Type B pancreatic cell (in vitro differentiated cells): ENCODE results near the gene PNPLA4. TPM values are rescaled to one million over a fixed set of nuclear protein-coding genes. Genes with fewer than 3 reads are reported as not detected.

Experiments used
- DNase-seq: peaks from one replicate; pipeline ENCODE4 v3.0.0; 2021; ENCODE audit warnings: mixed read lengths; ENCODE audit not compliant: unreplicated experiment; ENCODE audit errors: extremely low spot score
- H3K27ac Mint-ChIP-seq: 2 replicates; pipeline ENCODE4 v1.8.0; 2021; ENCODE audit warnings: mild to moderate bottlenecking, mixed read lengths
- H3K27me3 Mint-ChIP-seq: 2 replicates; pipeline ENCODE4 v1.8.0; 2021; ENCODE audit warnings: mixed read lengths
- H3K36me3 Mint-ChIP-seq: 2 replicates; pipeline ENCODE4 v1.8.0; 2021; ENCODE audit warnings: mixed read lengths
- H3K4me1 Mint-ChIP-seq: one replicate; pipeline ENCODE4 v1.8.0; 2021; ENCODE audit warnings: mixed read lengths; ENCODE audit not compliant: unreplicated experiment
- H3K4me3 Mint-ChIP-seq: 2 replicates; pipeline ENCODE4 v1.8.0; 2021; ENCODE audit warnings: mild to moderate bottlenecking, mixed read lengths
- H3K9me3 Mint-ChIP-seq: 2 replicates; pipeline ENCODE4 v1.8.0; 2021; ENCODE audit warnings: mixed read lengths
- CTCF ChIP-seq: fragments of 200-600 bp; sonication (generic); conservative IDR thresholded peaks from 2 replicates; pipeline ENCODE4 v1.5.0; 2021; ENCODE audit warnings: antibody characterized with exemption, mild to moderate bottlenecking
- total RNA-seq: library from RNA; stranded (reverse); gene quantifications from 2 replicates; pipeline ENCODE4 v1.2.1, GENCODE V29; 2021; ENCODE audit warnings: low replicate concordance

The PNPLA4 gene
- total RNA-seq, 1 donor from 2014 or later, result 23.6 TPM

DNA sequence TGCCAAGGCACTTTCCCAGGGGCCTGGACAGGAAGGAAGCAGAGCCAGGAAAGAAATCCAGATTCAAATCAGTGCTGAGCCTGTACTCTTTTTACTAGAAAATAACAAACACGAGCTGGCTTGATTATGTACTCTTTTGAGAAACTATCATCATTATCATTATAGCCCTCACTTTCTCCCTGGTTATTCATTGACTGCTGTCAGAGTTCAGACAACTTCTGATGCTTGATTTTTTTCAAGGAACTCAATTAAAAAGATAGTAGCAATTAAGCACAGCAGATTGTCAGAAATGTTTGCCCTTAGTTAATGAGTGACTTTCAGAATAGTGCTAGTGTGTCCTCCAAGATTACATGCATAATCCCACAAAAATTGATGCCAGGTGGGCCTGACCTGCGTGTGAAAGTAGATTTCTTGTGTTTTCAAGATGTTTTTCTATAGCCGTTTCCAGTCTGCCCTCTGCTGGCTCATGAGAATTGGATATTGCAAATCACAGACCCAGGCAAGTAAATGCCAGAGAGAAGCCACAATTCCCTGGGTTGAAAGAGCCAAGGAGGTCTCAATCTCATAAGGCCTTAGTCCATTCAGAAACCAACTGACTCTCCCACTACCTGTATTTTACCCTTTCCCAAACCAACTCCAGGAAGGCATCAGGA lies 14.3 kb upstream of the PNPLA4 start:
- no peak overlapping the region for H3K4me3 Mint-ChIP-seq
- H3K27ac Mint-ChIP-seq, result no peak overlapping the region
- TF ChIP-seq CTCF, result peak; percentile 68
- no peaks in the 10 kb centered on the region for H3K9me3 Mint-ChIP-seq
- peaks cover 7% of the 10 kb centered on the region for H3K4me1 Mint-ChIP-seq
- DNase-seq, result no peak
- H3K27me3 Mint-ChIP-seq, result no peaks in the 10 kb centered on the region
- no peaks in the 10 kb centered on the region for H3K36me3 Mint-ChIP-seq

DNA sequence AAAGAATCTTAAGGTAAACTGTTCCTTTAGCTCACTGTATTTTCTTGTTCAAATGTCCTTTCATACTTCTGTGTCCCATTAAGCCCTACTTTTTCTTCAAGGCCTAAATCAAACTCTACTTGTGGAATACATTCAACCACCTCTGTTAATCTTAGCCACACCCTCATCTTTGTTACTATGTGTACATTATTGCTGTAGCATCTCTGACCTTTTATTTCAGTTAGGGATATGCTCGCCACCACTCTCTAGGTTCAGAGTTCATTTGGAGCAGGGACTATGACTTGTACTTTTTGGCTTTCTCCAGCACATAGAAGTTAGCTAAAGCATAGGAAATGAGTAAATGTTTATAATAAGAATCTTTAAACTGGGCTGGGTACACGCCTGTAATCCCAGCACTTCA lies 6.8 kb upstream of the PNPLA4 start:
- Mint-ChIP-seq H3K27me3 (no peaks in the 10 kb centered on the region), H3K9me3 (no peaks in the 10 kb centered on the region), H3K4me3 (no peak overlapping the region), H3K36me3 (peaks cover 3% of the 10 kb centered on the region), H3K27ac (no peak overlapping the region), H3K4me1 (no peaks in the 10 kb centered on the region)
- TF ChIP-seq CTCF, result no peak
- DNase-seq, result no peak

- H3K4me1 Mint-ChIP-seq, result peaks cover 9% of the 10 kb centered on the region
- DNase-seq, result no peak
- no peaks in the 10 kb centered on the region for H3K9me3 Mint-ChIP-seq
- no peak for TF ChIP-seq CTCF
- H3K27ac Mint-ChIP-seq, result peak overlapping the region; percentile 79
- H3K4me3 Mint-ChIP-seq, result peak overlapping the region; percentile 97
- H3K27me3 Mint-ChIP-seq, result no peaks in the 10 kb centered on the region
- peaks cover 3% of the 10 kb centered on the region for H3K36me3 Mint-ChIP-seq
Measured at GRCh38 chrX:7926914-7927258, 327 bp downstream of the PNPLA4 start.

- Mint-ChIP-seq H3K27me3 (no peaks in the 10 kb centered on the region), H3K27ac (peak overlapping the region; percentile 79), H3K4me3 (peak overlapping the region; percentile 97), H3K9me3 (no peaks in the 10 kb centered on the region), H3K4me1 (peaks cover 9% of the 10 kb centered on the region), H3K36me3 (peaks cover 3% of the 10 kb centered on the region)
- DNase-seq, result no peak
- no peak for TF ChIP-seq CTCF
Measured at GRCh38 chrX:7926501-7926900, 712 bp downstream of the PNPLA4 start.

DNA sequence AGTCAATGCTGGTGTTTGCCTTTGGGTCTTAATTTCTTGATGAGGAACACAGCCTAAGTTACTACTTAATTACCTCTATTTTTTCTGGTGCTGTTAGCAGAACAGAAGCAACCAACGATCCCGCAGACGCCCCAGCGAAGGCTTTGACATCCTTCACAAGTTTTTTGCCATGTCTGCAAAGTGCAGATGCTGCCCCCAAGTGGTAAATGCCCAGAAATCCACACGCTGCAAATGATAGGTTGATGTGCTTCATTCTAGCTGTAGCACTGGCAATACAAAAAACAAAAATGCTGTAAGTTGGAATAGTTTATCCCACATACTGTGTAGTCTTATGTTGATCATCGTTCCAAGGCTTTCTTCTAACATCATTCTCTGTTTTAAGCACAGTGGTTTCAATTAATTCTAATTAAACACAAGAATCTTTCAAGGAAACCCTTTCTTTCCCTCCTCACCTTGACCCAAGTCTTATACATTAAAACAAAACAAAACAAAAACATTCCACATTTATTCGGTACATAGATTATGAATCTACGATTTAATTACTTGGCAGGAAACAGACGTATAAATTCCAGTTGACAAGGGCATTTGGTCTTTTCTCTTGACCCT lies 1.2 kb downstream of the PNPLA4 start:
- peak overlapping the region; percentile 97 for H3K4me3 Mint-ChIP-seq
- peak overlapping the region; percentile 79 for H3K27ac Mint-ChIP-seq
- no peaks in the 10 kb centered on the region for H3K27me3 Mint-ChIP-seq
- H3K36me3 Mint-ChIP-seq, result peaks cover 2% of the 10 kb centered on the region
- H3K4me1 Mint-ChIP-seq, result peaks cover 9% of the 10 kb centered on the region
- H3K9me3 Mint-ChIP-seq, result no peaks in the 10 kb centered on the region
- DNase-seq, result no peak
- TF ChIP-seq CTCF, result peak; percentile 91
